Brain pericyte (primary cell): ENCODE results near the gene SDC3.

Source experiments
- DNase-seq: peaks from one replicate; pipeline ENCODE4 v3.0.0-alpha.2; 2012; ENCODE audit warnings: low read depth, low spot score

SDC3 gene

GRCh38 chr1:30850607-30851006 lies 58.0 kb downstream of the SDC3 start:
- no peak for DNase-seq

GRCh38 chr1:30848130-30848529 lies 60.4 kb downstream of the SDC3 start:
- no peak for DNase-seq

DNA sequence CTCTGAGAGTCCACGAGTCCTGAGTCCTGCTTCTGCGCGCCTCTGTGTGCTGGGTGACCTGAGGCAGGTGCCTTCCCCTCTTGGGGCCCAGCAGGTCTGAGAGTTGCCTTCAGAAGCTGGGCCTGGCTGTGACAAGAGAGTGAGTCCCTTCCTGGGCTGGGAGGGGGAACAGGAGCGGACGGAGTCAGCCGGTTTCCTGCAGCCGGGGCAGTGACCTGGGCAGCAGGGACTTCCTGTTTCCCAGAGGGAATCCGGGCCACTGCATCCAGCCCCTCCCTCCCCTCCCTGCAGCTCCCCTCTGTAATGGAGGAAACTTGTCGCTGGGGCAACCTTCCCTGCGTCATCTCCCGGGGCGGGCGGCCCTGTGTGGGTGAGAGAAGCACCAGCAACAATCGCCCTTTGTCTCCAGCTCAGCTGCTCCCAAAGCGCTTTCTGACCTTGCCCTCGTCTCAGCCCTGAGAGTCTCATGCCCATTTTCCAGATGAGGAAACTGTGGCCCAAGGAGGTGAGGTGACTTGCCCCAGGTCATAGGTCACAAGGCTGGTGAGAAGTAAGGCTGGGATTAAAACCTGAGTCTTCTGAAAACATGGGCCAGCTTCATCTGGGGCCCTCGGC lies 61.1 kb downstream of the SDC3 start:
- no peak for DNase-seq

- DNase-seq, result no peak
Observed at GRCh38 chr1:30846587-30846986, 62.0 kb downstream of the SDC3 start.

DNA sequence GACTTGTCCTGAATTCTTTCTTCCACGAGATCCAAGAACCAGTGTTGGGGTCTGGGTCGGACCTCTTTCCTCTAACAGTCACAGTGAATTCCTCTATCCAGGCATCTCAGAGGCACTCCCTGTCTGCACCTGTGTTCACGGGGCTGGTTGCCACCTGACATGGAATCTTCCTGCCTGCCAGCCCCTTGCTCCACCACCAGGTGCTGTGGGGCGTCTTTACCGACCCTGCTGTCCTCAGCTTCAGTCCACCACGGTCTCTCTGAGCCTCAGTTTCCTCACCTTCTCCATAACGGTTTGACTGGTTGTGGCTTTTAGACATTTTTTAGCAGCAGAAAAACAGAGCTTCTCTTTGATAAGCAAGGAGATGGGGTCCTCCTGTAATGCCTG lies 62.7 kb downstream of the SDC3 start:
- DNase-seq, result no peak

DNA sequence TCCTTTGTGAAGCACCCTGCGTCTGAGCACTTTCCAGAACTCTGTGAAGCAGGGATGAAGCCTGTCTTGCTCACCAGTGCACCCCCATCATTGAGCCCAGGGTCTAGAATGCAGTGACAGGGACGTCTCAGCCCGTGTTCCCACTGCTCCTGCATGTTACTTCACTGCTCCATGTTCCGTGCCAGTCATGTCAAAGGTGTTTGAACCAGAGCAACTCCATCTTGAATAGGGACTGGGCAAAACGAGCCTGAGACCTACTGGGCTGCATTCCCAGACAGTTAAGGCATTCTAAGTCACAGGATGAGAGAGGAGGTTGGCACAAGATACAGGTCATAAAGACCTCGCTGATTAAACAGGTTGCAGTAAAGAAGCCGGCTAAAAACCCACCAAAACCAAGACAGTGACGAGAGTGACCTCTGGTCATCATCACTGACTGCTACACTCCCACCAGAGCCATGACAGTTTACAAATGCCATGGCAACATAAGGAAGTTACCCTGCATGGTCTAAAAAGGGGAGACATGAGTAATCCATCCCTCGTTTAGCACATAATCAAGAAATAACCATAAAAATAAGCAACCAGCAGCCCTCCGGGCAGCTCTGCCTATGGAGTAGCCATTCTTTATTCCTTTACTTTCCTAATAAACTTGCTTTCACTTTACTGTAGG lies 63.2 kb downstream of the SDC3 start:
- DNase-seq, result no peak

GRCh38 chr1:30844631-30845030 lies 63.9 kb downstream of the SDC3 start:
- no peak for DNase-seq

DNA sequence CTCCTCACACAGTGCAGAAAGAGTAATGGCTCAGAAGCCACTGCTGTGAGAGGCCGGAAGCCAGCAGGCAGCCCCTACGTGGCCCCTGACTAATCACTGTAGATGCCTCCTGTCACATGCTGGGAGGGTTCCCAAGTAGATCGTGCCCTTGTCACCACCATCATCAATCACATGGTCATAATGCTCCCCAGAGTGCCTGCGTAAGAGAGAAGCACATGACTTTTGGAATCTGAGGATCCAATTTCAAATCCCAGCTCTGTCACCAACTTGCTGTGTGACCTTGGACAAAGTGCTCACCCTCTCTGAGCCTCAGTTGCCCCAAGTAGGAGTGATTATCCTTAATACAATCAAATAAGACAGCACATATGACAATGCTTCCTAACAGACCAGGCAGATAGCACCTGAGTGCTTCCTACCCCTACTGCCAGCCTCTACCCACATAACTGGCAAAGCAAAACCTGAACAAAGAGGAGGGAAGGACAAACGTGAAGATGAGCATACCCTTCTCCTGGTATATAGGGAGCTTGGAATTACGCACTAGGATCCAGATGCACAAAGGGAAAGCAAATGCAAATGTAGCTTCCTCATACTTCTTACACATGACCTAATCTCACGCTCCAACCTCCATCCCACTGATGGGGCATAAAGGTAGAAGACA lies 65.7 kb downstream of the SDC3 start:
- DNase-seq, result no peak

DNA sequence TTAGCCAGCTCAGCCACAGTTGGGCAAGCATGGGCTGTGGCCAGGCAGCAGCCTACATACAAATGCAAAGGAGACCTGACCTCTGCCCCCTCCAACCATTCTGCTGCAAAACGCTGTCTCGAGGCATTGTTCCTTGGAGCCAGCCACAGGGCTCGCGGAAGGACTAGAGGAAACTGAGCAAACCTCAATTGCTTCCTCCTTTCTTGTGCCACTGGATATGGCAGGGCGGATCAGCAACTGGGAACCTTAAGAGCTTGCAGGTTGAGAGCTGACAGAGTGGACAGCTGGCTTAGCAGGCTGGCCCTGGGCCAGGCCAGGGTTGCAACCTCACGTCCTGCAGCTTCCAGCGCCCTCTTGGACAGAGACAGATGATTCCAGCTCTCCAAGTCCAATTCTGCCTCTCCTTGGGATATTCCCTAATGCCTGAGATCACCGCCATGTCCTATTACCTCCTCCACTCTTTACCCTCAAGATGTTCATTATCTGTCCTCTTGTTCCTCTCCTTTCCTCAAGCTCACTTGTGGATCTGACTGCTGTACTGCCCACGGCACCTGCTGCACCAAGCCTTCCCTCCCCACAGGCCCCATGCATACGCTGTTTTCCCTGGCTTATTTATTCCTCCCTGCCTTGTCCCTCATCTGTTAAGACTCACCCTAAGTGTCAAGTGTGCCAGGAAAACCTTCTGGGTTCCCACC lies 67.5 kb downstream of the SDC3 start:
- DNase-seq, result no peak

DNA sequence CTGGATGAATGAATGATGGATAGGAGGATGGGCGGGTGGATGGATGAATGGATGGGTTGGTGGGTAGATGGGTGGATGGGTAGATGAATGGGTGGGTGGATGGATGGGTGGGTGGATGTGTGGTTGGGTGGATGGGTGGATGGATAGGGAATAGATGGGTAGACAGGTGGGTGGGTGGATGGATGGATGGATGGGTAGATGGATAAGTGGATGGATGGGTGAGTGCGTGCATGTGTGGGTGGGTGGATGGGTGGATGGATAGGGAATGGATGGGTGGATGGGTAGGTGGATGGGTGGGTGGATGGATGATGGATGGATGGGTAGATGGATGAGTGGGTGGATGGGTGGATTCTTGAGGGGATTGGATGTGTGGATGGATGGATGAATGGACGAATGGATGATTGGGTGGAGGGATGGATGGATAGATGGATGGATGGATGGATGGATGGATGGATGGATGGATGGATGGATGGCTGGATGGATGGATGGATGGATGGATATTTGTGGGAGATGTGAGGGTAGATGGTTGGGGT lies 68.7 kb downstream of the SDC3 start:
- no peak for DNase-seq

- DNase-seq, result no peak
Observed at GRCh38 chr1:30838996-30839395, 69.6 kb downstream of the SDC3 start.

GRCh38 chr1:30837653-30838052 lies 70.9 kb downstream of the SDC3 start:
- no peak for DNase-seq

DNA sequence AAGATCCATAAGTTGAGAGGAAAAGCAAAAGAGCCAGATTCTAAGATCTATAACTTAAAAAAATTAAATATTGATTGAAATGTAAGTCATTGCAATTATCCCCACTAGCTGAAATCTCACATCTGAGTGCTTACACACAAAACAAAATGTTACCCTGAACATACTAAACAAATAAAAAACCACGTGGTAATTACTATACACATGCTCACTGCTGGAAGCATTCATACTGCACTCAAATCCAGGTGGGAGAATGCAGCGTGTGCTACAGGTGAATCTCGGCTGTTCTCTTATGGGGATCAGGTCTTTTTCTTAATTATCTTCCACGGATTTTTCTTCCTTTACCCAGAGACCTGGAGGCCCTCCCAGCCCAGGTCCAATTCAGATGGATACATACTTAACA lies 74.3 kb downstream of the SDC3 start:
- DNase-seq, result no peak

DNA sequence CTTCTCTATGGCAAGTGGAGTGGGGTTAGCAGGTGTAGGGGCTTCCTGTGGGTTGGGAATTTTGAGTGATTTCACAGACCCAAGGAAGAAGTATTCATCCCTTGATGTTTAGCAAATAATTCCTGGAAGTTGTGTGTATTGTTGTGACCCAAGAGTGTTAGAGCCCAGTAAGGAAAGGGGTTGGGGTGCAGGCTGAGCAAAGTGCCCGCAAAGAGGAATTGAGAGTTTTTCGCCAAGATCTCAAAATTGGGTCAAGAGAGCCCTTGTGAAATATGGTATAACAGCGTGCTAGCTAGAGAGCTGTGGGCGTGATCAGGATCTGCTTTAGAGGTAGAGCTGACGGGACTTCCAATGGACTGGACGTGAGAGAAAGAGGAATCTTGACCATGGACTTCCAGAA lies 78.0 kb downstream of the SDC3 start:
- no peak for DNase-seq

GRCh38 chr1:30829889-30830288 lies 78.7 kb downstream of the SDC3 start:
- DNase-seq, result no peak

GRCh38 chr1:30824736-30825429 lies 83.7 kb downstream of the SDC3 start:
- DNase-seq, result no peak

- peak; percentile 98 for DNase-seq
Observed at GRCh38 chr1:30823969-30824735, 84.4 kb downstream of the SDC3 start.

DNA sequence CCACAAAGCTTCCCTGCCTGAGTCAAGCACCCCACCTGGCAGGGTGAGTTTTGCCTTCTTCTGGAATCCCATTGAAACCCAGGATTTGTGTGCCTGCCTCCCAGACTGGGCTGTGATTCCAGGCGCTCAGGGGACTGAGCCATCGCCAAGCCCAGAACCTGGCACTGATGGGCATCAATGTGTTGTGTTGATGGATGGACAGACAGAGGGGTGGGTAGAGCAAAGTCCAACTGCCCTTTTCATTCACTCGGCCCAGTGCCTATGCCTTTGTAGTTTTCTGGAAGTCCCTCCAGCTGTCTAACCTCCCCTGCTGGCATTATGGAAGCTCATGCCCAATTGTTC lies 85.0 kb downstream of the SDC3 start:
- no peak for DNase-seq

DNA sequence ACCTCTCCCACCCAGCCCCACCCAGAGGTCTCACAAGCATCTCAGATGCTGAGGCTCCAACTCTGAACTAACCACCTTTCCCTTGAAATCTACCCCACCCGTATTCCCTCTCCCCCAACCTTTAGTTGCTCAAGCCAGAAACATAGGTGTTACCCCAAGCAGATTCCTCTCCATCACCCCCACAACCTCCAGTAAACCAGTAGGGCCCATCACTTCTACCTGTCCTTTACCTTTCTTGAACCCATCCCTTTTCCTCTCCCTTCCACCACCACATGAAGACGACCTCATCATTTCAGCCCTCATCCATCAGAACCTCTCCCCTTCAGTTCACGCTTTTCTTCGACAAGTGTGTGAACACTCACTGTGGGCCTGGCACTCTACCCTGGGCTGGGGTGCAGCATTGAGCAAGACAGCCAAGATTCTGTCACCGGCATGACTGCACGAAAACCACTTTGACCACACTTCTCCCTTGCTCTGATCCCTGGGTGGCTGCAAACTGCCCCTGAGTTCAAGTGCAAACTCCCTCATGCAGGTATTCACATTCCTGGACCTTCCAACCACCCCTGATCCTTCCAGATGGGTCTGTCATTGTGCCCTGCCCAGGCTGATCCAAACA lies 85.5 kb downstream of the SDC3 start:
- DNase-seq, result no peak

DNA sequence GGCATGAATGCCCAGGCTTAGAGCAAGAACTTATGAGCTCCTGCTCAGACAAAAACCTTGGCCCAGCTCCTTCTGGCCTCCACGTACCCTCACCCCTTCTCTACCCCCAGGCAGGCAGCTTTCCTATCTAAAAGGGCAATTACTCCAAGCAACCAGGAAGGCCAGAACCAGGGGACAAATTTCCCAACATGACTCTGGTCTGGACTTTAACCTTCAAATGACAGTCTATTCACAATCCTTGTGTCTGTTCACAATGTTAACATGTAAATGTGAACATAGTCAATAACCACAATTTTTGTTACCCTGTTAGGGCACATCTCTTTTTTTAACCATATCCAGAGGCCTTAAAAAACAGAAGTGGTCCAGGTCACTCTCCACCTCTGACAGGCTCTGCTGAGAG lies 86.6 kb downstream of the SDC3 start:
- DNase-seq, result no peak

DNA sequence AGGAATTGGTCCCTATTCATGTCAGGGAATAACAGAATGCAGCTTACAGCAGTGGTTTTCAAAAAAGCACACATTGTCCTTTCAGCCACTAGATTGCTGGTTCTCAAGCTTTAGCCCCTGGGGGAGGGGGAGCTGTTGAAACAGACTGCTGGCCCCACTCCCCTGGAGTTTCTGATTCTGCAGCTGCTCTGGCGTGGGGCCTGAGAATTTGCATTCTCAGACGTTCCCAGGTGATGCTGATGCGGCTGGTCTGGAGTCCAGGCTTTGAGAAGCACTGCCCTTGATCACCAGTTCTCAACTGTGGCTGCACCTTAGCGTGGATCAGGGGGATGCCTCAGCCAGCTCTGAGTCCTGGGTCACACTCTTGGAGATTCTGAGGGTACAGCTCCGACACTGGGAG lies 88.3 kb downstream of the SDC3 start:
- no peak for DNase-seq
